C4-2B (cell line): ENCODE data around the gene MITF.

ENCODE experiments used
- H3K27ac ChIP-seq: fragments of 450-650 bp; 2 replicates; pipeline ENCODE4 v1.5.1; 2017
- CTCF ChIP-seq: fragments of 450-650 bp; conservative IDR thresholded peaks from 2 replicates; pipeline ENCODE4 v1.5.1; 2017; ENCODE audit warnings: mild to moderate bottlenecking
- ZFX ChIP-seq: fragments of 450-650 bp; IDR thresholded peaks from 2 replicates; pipeline ENCODE4 v1.6.1; 2017

Gene MITF

GRCh38 chr3:69855436-69856162 is 116.3 kb downstream of the MITF start:
- peak; percentile 61 for TF ChIP-seq CTCF
- no peak for TF ChIP-seq ZFX
- no peak overlapping the region for H3K27ac ChIP-seq

- TF ChIP-seq CTCF (no peak), ZFX (no peak)
- H3K27ac ChIP-seq, result no peak overlapping the region
Measured at GRCh38 chr3:69856965-69857705, 117.9 kb downstream of the MITF start.

GRCh38 chr3:69861556-69861955 is 122.3 kb downstream of the MITF start:
- TF ChIP-seq CTCF (no peak), ZFX (no peak)
- no peak overlapping the region for H3K27ac ChIP-seq

GRCh38 chr3:69864141-69864540 is 124.9 kb downstream of the MITF start:
- H3K27ac ChIP-seq, result no peak overlapping the region
- TF ChIP-seq ZFX (no peak), CTCF (no peak)

- TF ChIP-seq CTCF (no peak), ZFX (no peak)
- no peak overlapping the region for H3K27ac ChIP-seq
Measured at GRCh38 chr3:69864766-69865165, 125.5 kb downstream of the MITF start.

GRCh38 chr3:69865925-69866679 is 126.8 kb downstream of the MITF start:
- TF ChIP-seq ZFX (no peak), CTCF (no peak)
- peak overlapping the region; percentile 32 for H3K27ac ChIP-seq
